HEK293T (cell line): ENCODE data around the gene SGMS1.

Source experiments
- CTCF ChIA-PET: fragments of 350-600 bp; formaldehyde crosslinking; extraction: SDS; loops from one replicate; lab custom pipeline; 2021; ENCODE audit warnings: antibody characterized with exemption, inconsistent platforms; lab: Yijun Ruan, JAX
- POLR2A ChIA-PET: fragments of 350-600 bp; formaldehyde crosslinking; extraction: SDS; loops from one replicate; lab custom pipeline; 2020; ENCODE audit warnings: antibody characterized with exemption, inconsistent platforms; lab: Yijun Ruan, JAX
- DNase-seq: peaks from one replicate; pipeline ENCODE4 v3.0.0; 2012; ENCODE audit warnings: mixed read lengths; ENCODE audit errors: extremely low spot score
- ARNT ChIP-seq: fragments of 450-650 bp; IDR thresholded peaks from 2 replicates; pipeline ENCODE4 v1.6.1; 2017; ENCODE audit warnings: mild to moderate bottlenecking
- BHLHE40 ChIP-seq: fragments of 450-650 bp; IDR thresholded peaks from 2 replicates; pipeline ENCODE4 v1.6.1; 2016; ENCODE audit warnings: mild to moderate bottlenecking, moderate library complexity, borderline replicate concordance
- CTBP1 ChIP-seq: fragments of 450-650 bp; IDR thresholded peaks from 2 replicates; pipeline ENCODE4 v1.6.1; 2016; ENCODE audit warnings: borderline replicate concordance
- ELF4 ChIP-seq: fragments of 450-650 bp; IDR thresholded peaks from 2 replicates; pipeline ENCODE4 v1.6.1; 2017; ENCODE audit warnings: antibody characterized with exemption
- FOXA1 ChIP-seq: fragments of 450-650 bp; IDR thresholded peaks from 2 replicates; pipeline ENCODE4 v1.6.1; 2016; ENCODE audit warnings: mild to moderate bottlenecking
- FOXK2 ChIP-seq: fragments of 450-650 bp; IDR thresholded peaks from 2 replicates; pipeline ENCODE4 v1.6.1; 2016; ENCODE audit warnings: mild to moderate bottlenecking
- FOXM1 ChIP-seq: fragments of 450-650 bp; IDR thresholded peaks from 2 replicates; pipeline ENCODE4 v1.6.1; 2017; ENCODE audit warnings: mild to moderate bottlenecking, borderline replicate concordance
- HDGF ChIP-seq: fragments of 450-650 bp; IDR thresholded peaks from 2 replicates; pipeline ENCODE4 v1.6.1; 2017; ENCODE audit warnings: antibody characterized with exemption, borderline replicate concordance
- L3MBTL2 ChIP-seq: fragments of 450-650 bp; conservative IDR thresholded peaks from 2 replicates; pipeline ENCODE4 v1.6.1; 2016; ENCODE audit warnings: mild to moderate bottlenecking
- LEF1 ChIP-seq: fragments of 450-650 bp; IDR thresholded peaks from 2 replicates; pipeline ENCODE4 v1.6.1; 2017; ENCODE audit warnings: mild to moderate bottlenecking, borderline replicate concordance
- NFRKB ChIP-seq: fragments of 450-650 bp; IDR thresholded peaks from 2 replicates; pipeline ENCODE4 v1.6.1; 2016; ENCODE audit warnings: mild to moderate bottlenecking, moderate library complexity
- SP1 ChIP-seq: fragments of 450-650 bp; IDR thresholded peaks from 2 replicates; pipeline ENCODE4 v1.6.1; 2017
- SUZ12 ChIP-seq: fragments of 450-650 bp; IDR thresholded peaks from 2 replicates; pipeline ENCODE4 v1.6.1; 2016; ENCODE audit warnings: mild to moderate bottlenecking
- TARDBP ChIP-seq: fragments of 450-650 bp; IDR thresholded peaks from 2 replicates; pipeline ENCODE4 v1.6.1; 2016
- ZNF384 ChIP-seq: fragments of 450-650 bp; IDR thresholded peaks from 2 replicates; pipeline ENCODE4 v1.6.1; 2016
- TF ChIP-seq, protein P1 (sequence below): fragments of 450-650 bp; IDR thresholded peaks from 2 replicates; pipeline ENCODE4 v1.6.1; 2016

Gene SGMS1

GRCh38 chr10:50312464-50313437 is 311.0 kb downstream of the SGMS1 start:
- ChIA-PET POLR2A (no interaction called here), CTCF (no interaction called here)
- DNase-seq = no peak
- no peak for TF ChIP-seq SP1
- no peak for TF ChIP-seq ARNT
- TF ChIP-seq BHLHE40 = no peak
- TF ChIP-seq ELF4 = no peak
- no peak for TF ChIP-seq LEF1
- no peak for TF ChIP-seq NFRKB
- no peak for TF ChIP-seq FOXK2
- TF ChIP-seq, protein P1, sequence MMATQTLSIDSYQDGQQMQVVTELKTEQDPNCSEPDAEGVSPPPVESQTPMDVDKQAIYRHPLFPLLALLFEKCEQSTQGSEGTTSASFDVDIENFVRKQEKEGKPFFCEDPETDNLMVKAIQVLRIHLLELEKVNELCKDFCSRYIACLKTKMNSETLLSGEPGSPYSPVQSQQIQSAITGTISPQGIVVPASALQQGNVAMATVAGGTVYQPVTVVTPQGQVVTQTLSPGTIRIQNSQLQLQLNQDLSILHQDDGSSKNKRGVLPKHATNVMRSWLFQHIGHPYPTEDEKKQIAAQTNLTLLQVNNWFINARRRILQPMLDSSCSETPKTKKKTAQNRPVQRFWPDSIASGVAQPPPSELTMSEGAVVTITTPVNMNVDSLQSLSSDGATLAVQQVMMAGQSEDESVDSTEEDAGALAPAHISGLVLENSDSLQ = no peak
- TF ChIP-seq HDGF = no peak
- no peak for TF ChIP-seq SUZ12

DNA sequence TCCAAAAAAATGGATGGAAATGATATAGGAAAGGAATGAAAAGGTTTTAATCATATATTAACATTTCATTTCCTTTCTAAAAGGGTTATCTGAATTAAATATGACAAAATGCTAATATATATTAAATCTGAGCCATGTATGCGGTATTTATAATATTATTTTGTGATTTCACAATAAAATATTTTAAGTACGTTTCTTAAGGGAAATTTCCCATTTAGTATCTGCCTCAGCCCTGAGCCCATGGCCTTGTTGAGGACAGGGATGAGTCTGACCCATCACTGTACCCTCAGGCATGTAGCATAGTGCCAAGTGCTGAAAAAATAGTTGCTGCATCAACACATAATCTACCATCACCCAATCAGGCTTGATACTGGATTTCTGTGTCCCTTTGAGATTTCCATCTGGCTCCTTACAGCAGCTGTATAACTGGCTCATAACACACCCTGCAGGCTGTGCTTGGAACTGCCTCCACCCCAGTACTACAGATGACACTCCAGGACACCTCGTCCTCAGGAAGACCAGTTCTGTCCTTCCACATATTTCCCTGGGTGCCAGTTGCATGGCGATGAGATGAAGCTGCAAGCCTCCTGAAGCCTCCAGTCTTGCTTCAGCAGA is 313.1 kb downstream of the SGMS1 start:
- POLR2A ChIA-PET = no interaction called here
- TF ChIP-seq BHLHE40 (no peak), ZNF384 (no peak)
- TF ChIP-seq, protein P1 = no peak
- CTCF ChIA-PET = no interaction called here
- DNase-seq = peak; percentile 54

- POLR2A ChIA-PET = no interaction called here
- no peak for TF ChIP-seq NFRKB
- no peak for TF ChIP-seq BHLHE40
- TF ChIP-seq L3MBTL2 = no peak
- no peak for TF ChIP-seq CTBP1
- TF ChIP-seq FOXM1 = no peak
- no peak for DNase-seq
- CTCF ChIA-PET = no interaction called here
Measured at GRCh38 chr10:50309342-50309741, 314.4 kb downstream of the SGMS1 start.

DNA sequence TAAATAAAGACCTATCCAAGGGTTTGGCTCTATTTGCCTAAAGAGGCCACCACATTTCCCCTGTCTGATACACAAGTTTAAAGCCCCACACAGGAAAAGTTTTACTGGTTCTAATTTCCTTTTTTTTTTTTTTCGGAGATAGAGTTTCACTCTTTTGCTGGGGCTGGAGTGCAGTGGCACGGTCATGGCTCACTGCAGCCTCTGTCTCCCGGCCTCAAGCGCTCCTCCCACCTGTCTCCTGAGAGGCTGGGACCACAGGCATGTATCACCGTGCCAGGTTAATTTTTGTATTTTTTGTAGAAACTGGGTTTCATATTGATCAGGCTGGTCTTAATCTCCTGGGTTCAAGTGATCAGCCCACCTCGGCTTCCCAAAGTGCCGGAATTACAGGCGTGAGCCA is 319.1 kb downstream of the SGMS1 start:
- ChIA-PET POLR2A (no interaction called here), CTCF (no interaction called here)
- no peak for DNase-seq
- TF ChIP-seq FOXK2 (no peak), TARDBP (no peak), FOXA1 (no peak)

- ChIA-PET CTCF (no interaction called here), POLR2A (no interaction called here)
- TF ChIP-seq CTBP1 (no peak), LEF1 (no peak), NFRKB (no peak)
- DNase-seq = no peak
Measured at GRCh38 chr10:50299948-50300669, 323.6 kb downstream of the SGMS1 start.

GRCh38 chr10:50295367-50295766 is 328.4 kb downstream of the SGMS1 start:
- ChIA-PET CTCF (no interaction called here), POLR2A (no interaction called here)
- no peak for TF ChIP-seq LEF1
- TF ChIP-seq SUZ12 = no peak
- TF ChIP-seq HDGF = no peak
- no peak for TF ChIP-seq L3MBTL2
- TF ChIP-seq ELF4 = no peak
- TF ChIP-seq BHLHE40 = no peak
- TF ChIP-seq, protein P1 = no peak
- TF ChIP-seq CTBP1 = no peak
- no peak for TF ChIP-seq TARDBP
- DNase-seq = no peak
